GM12878 (cell line): ENCODE data around the gene COL4A5. TPM values are rescaled to one million over a fixed set of nuclear protein-coding genes. Genes with fewer than 3 reads are reported as not detected.

Source experiments
- ATAC-seq: fragments of 200-7000 bp; cut with Tn5 transposase; 3 replicates; pipeline ENCODE4 v1.9.1; 2020; ENCODE audit warnings: mild to moderate bottlenecking, moderate library complexity
- BruUV-seq: library from RNA; stranded (reverse); fragments of 400-500 nt; replicated peaks from 2 replicates; lab custom pipeline; 2021; lab: Mats Ljungman, UMichigan
- CTCF ChIA-PET: fragments of 300-600 bp; sonication (Branson Sonifier 250); formaldehyde crosslinking; extraction: SDS; loops from one replicate; lab custom pipeline; 2021; ENCODE audit warnings: inconsistent platforms; lab: Yijun Ruan, JAX
- POLR2A ChIA-PET: fragments of 350-600 bp; formaldehyde crosslinking; extraction: SDS; loops from one replicate; lab custom pipeline; 2021; ENCODE audit warnings: inconsistent platforms; lab: Charles Lee
- RAD21 ChIA-PET: fragments of 300-600 bp; sonication (Branson Sonifier 250); formaldehyde crosslinking; loops from one replicate; lab custom pipeline; 2023; ENCODE audit warnings: antibody characterized with exemption; ENCODE audit not compliant: unreplicated experiment; lab: Charles Lee
- SMC1A ChIA-PET: fragments of 300-600 bp; sonication (Branson Sonifier 250); formaldehyde crosslinking; loops from one replicate; lab custom pipeline; 2023; ENCODE audit not compliant: unreplicated experiment, uncharacterized antibody; lab: Charles Lee
- DNase-seq: peaks from one replicate; pipeline ENCODE4 v3.0.0-alpha.2; 2011; ENCODE audit warnings: low read depth, low spot score
- FAIRE-seq: peaks from 3 replicates; lab custom pipeline; 2011; peaks lifted over from hg19 to GRCh38; lab: Jason Lieb, UNC
- H2AFZ ChIP-seq: 2 replicates; pipeline ENCODE4 v1.6.0; 2011; ENCODE audit warnings: low read depth, low read length, control low read depth; ENCODE audit not compliant: control insufficient read depth
- H3K27ac ChIP-seq: 2 replicates; pipeline ENCODE4 v1.5.1; 2011; ENCODE audit warnings: control low read depth; ENCODE audit not compliant: control insufficient read depth, insufficient read depth
- H3K27me3 ChIP-seq, 2 experiments: replicated peaks in 1 of 2; 2 replicates each; pipeline versions ENCODE4 v1.6.0 to v1.6.1; 2011; ENCODE audit warnings: low read length in 1 of 2; ENCODE audit not compliant: control insufficient read depth in 2 of 2, insufficient read depth in 2 of 2
- H3K36me3 ChIP-seq, 2 experiments: 2 replicates each; pipeline ENCODE4 v1.5.1; 2011; ENCODE audit warnings: low read length in 1 of 2; ENCODE audit not compliant: control insufficient read depth in 2 of 2, insufficient read depth in 2 of 2
- H3K4me1 ChIP-seq: 2 replicates; pipeline ENCODE4 v1.6.1; 2011; ENCODE audit warnings: mild to moderate bottlenecking, low read length, moderate library complexity, mixed read lengths; ENCODE audit not compliant: control insufficient read depth, insufficient read depth
- H3K4me2 ChIP-seq: 2 replicates; pipeline ENCODE4 v1.6.0; 2011; ENCODE audit warnings: control low read depth; ENCODE audit not compliant: control insufficient read depth, insufficient read depth
- H3K4me3 ChIP-seq: fragments of 200-600 bp; sonication (generic); 2 replicates; pipeline ENCODE4 v1.5.1; 2016
- H3K79me2 ChIP-seq: 2 replicates; pipeline ENCODE4 v1.6.0; 2011; ENCODE audit warnings: low read length; ENCODE audit not compliant: control insufficient read depth, insufficient read depth
- H3K9ac ChIP-seq: 2 replicates; pipeline ENCODE4 v1.8.0; 2011; ENCODE audit warnings: low read length, control low read depth, mixed read lengths; ENCODE audit not compliant: control insufficient read depth, insufficient read depth
- H3K9me3 ChIP-seq: replicated peaks from 3 replicates; pipeline ENCODE4 v1.5.1; 2011; ENCODE audit warnings: mild to moderate bottlenecking, low read length; ENCODE audit not compliant: control insufficient read depth, insufficient read depth
- H4K20me1 ChIP-seq: 2 replicates; pipeline ENCODE4 v1.6.0; 2011; ENCODE audit not compliant: control insufficient read depth, insufficient read depth
- ATF7 ChIP-seq: fragments of 450-650 bp; IDR thresholded peaks from 2 replicates; pipeline ENCODE4 v1.6.1; 2016; ENCODE audit warnings: low read depth, mild to moderate bottlenecking
- BMI1 ChIP-seq: fragments of 450-650 bp; IDR thresholded peaks from 2 replicates; pipeline ENCODE4 v1.6.1; 2016; ENCODE audit warnings: mild to moderate bottlenecking, moderate library complexity, borderline replicate concordance
- BRCA1 ChIP-seq: IDR thresholded peaks from 2 replicates; pipeline ENCODE4 v1.6.1; 2011; ENCODE audit warnings: low read depth, low read length, improper control_type of control experiment
- CREM ChIP-seq: IDR thresholded peaks from 2 replicates; pipeline ENCODE4 v1.6.1; 2014; ENCODE audit warnings: antibody characterized with exemption, low read depth
- NBN ChIP-seq: fragments of 450-650 bp; IDR thresholded peaks from 2 replicates; pipeline ENCODE4 v1.6.1; 2016
- POLR2AphosphoS2 ChIP-seq: IDR thresholded peaks from 2 replicates; pipeline ENCODE4 v1.6.1; 2011; ENCODE audit warnings: low read depth, mild to moderate bottlenecking, low read length, improper control_type of control experiment, moderate library complexity
- RCOR1 ChIP-seq: conservative IDR thresholded peaks from 2 replicates; pipeline ENCODE4 v1.6.1; 2012; ENCODE audit warnings: low read depth, low read length, improper control_type of control experiment
- STAT1 ChIP-seq: fragments of 450-650 bp; conservative IDR thresholded peaks from 2 replicates; pipeline ENCODE4 v1.6.1; 2014; ENCODE audit warnings: antibody characterized with exemption, mild to moderate bottlenecking
- WRNIP1 ChIP-seq: IDR thresholded peaks from 2 replicates; pipeline ENCODE4 v1.6.1; 2011; ENCODE audit warnings: low read depth, low read length, improper control_type of control experiment, borderline replicate concordance
- YBX1 ChIP-seq: fragments of 450-650 bp; IDR thresholded peaks from 2 replicates; pipeline ENCODE4 v1.6.1; 2016; ENCODE audit warnings: antibody characterized with exemption
- ZNF24 ChIP-seq: fragments of 450-650 bp; IDR thresholded peaks from 2 replicates; pipeline ENCODE4 v1.6.1; 2017; ENCODE audit warnings: antibody characterized with exemption, mild to moderate bottlenecking
- whole genome bisulfite sequencing: methylation state at CpG from one replicate; pipeline ENCODE4 v1.1.6; 2016; ENCODE audit warnings: low lambda C conversion rate; ENCODE audit not compliant: insufficient replicate concordance, insufficient coverage; ENCODE audit errors: missing lambda C conversion rate; 5-methylcytosine and 5-hydroxymethylcytosine counted together
- in situ Hi-C: fragments of 300-500 bp; cut with MboI; formaldehyde crosslinking; loops from 9 replicates; pipeline ENCODE4 v1.14.3; 2018; ENCODE audit warnings: mixed read lengths
- intact Hi-C: fragments of 100-400 bp; cut with micrococcal nuclease; formaldehyde crosslinking; loops from one replicate; pipeline ENCODE4 v1.14.2; 2022; ENCODE audit not compliant: unreplicated experiment
- polyA plus RNA-seq, 11 experiments: library from polyadenylated mRNA; depleted of rRNA in 4 of 11; unstranded in 6 of 11; stranded (reverse) in 5 of 11; fragments of >200 nt; fragmentation: Nextera tagmentation in 4 of 11; fragmentation: Illumina TruSeq in 1 of 11; extraction: Ambion mirVana in 4 of 11; extraction: Trizol in 1 of 11; gene quantifications; 1 replicate in 1 of 11; 2 replicates in 10 of 11; pipeline versions ENCODE4 v1.2.1 to v1.2.3, GENCODE V29; 2011 to 2016; ENCODE audit warnings: inconsistent platforms in 2 of 11, missing spikeins in 2 of 11, low read depth in 1 of 11
- total RNA-seq, 4 experiments: library from RNA; depleted of rRNA in 3 of 4; stranded (reverse); fragments of >200 nt in 3 of 4; fragmentation: Illumina TruSeq in 1 of 4; extraction: Trizol in 1 of 4; gene quantifications; 2 replicates each; pipeline versions ENCODE4 v1.2.1 to v1.2.3, GENCODE V29; 2013 to 2021
- TF ChIP-seq, protein P1 (sequence below): IDR thresholded peaks from 2 replicates; pipeline ENCODE4 v1.6.1; 2011; ENCODE audit warnings: low read depth, mild to moderate bottlenecking, low read length, moderate library complexity, borderline replicate concordance; ENCODE audit errors: extremely low read depth
- TF ChIP-seq, protein P2 (sequence below): fragments of 450-650 bp; IDR thresholded peaks from 2 replicates; pipeline ENCODE4 v1.6.1; 2017; ENCODE audit warnings: borderline replicate concordance
- TF ChIP-seq, protein P3 (sequence below): IDR thresholded peaks from 2 replicates; pipeline ENCODE4 v1.6.1; 2011; ENCODE audit warnings: low read depth, low read length, improper control_type of control experiment, borderline replicate concordance
- TF ChIP-seq, protein P4 (sequence below): fragments of 450-650 bp; IDR thresholded peaks from 2 replicates; pipeline ENCODE4 v1.6.1; 2016; ENCODE audit warnings: mild to moderate bottlenecking
- TF ChIP-seq, protein P5 (sequence below): IDR thresholded peaks from 2 replicates; pipeline ENCODE4 v1.6.1; 2012; ENCODE audit warnings: low read depth, low read length, improper control_type of control experiment
- TF ChIP-seq, protein P6 (sequence below): fragments of 450-650 bp; IDR thresholded peaks from 2 replicates; pipeline ENCODE4 v1.6.1; 2018; ENCODE audit warnings: mild to moderate bottlenecking, low read depth, moderate library complexity; ENCODE audit not compliant: partially characterized antibody

The COL4A5 gene
- total and polyA plus RNA-seq, 10 of the 15 experiments (the other 5 are each of a cell fraction or from before 2014, with no cell fraction given), result 0.13 to 2.8 (median 0.38) TPM; not detected in 1

DNA sequence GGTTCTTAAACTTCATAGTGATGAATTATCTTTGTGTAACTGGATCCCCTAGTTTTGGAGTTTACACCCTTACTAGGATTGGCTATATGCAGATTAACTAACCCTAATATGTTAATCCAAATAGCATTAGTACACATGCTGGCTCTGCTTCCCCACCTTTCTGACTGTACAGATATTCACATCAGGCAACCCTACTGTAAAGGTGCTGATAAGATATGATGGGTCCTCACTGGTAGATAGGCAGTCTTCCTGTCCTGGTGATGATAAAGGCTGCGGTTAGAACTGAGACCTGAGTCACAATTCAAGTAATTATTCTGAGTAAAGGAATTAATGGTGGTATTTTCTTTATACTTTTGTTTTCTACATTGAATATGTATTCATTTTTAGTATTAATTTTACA lies 118.6 kb downstream of the COL4A5 start:
- DNase-seq (no peak), FAIRE-seq (no peak), ATAC-seq (no peak)
- Histone ChIP-seq H3K4me1 (no peaks in the 10 kb centered on the region), H3K4me2 (no peak overlapping the region), H3K27ac (no peak overlapping the region), H3K36me3 (no peaks in the 10 kb centered on the region), H4K20me1 (no peaks in the 10 kb centered on the region), H3K9ac (no peak overlapping the region), H3K4me3 (no peak overlapping the region), H2AFZ (no peak overlapping the region), H3K9me3 (no peaks in the 10 kb centered on the region), H3K79me2 (no peaks in the 10 kb centered on the region), H3K27me3 (no peaks in the 10 kb centered on the region)
- ChIA-PET CTCF (no interaction called here), POLR2A (no interaction called here), RAD21 (no interaction called here), SMC1A (no interaction called here)
- 47% methylated on average over 1 of the region's 1 CpG for WGBS
- TF ChIP-seq ZNF24 (no peak), YBX1 (no peak), CREM (no peak), POLR2AphosphoS2 (no peak), ATF7 (no peak), NBN (no peak), RCOR1 (no peak), STAT1 (no peak), BRCA1 (no peak), WRNIP1 (no peak), BMI1 (no peak)
- TF ChIP-seq, protein P1, sequence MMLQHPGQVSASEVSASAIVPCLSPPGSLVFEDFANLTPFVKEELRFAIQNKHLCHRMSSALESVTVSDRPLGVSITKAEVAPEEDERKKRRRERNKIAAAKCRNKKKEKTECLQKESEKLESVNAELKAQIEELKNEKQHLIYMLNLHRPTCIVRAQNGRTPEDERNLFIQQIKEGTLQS, result no peak
- TF ChIP-seq, protein P2, sequence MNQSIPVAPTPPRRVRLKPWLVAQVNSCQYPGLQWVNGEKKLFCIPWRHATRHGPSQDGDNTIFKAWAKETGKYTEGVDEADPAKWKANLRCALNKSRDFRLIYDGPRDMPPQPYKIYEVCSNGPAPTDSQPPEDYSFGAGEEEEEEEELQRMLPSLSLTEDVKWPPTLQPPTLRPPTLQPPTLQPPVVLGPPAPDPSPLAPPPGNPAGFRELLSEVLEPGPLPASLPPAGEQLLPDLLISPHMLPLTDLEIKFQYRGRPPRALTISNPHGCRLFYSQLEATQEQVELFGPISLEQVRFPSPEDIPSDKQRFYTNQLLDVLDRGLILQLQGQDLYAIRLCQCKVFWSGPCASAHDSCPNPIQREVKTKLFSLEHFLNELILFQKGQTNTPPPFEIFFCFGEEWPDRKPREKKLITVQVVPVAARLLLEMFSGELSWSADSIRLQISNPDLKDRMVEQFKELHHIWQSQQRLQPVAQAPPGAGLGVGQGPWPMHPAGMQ, result no peak
- TF ChIP-seq, protein P3, sequence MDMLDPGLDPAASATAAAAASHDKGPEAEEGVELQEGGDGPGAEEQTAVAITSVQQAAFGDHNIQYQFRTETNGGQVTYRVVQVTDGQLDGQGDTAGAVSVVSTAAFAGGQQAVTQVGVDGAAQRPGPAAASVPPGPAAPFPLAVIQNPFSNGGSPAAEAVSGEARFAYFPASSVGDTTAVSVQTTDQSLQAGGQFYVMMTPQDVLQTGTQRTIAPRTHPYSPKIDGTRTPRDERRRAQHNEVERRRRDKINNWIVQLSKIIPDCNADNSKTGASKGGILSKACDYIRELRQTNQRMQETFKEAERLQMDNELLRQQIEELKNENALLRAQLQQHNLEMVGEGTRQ, result no peak
- TF ChIP-seq, protein P4, sequence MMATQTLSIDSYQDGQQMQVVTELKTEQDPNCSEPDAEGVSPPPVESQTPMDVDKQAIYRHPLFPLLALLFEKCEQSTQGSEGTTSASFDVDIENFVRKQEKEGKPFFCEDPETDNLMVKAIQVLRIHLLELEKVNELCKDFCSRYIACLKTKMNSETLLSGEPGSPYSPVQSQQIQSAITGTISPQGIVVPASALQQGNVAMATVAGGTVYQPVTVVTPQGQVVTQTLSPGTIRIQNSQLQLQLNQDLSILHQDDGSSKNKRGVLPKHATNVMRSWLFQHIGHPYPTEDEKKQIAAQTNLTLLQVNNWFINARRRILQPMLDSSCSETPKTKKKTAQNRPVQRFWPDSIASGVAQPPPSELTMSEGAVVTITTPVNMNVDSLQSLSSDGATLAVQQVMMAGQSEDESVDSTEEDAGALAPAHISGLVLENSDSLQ, result no peak
- TF ChIP-seq, protein P5, sequence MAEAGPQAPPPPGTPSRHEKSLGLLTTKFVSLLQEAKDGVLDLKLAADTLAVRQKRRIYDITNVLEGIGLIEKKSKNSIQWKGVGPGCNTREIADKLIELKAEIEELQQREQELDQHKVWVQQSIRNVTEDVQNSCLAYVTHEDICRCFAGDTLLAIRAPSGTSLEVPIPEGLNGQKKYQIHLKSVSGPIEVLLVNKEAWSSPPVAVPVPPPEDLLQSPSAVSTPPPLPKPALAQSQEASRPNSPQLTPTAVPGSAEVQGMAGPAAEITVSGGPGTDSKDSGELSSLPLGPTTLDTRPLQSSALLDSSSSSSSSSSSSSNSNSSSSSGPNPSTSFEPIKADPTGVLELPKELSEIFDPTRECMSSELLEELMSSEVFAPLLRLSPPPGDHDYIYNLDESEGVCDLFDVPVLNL, result no peak
- TF ChIP-seq, protein P6, sequence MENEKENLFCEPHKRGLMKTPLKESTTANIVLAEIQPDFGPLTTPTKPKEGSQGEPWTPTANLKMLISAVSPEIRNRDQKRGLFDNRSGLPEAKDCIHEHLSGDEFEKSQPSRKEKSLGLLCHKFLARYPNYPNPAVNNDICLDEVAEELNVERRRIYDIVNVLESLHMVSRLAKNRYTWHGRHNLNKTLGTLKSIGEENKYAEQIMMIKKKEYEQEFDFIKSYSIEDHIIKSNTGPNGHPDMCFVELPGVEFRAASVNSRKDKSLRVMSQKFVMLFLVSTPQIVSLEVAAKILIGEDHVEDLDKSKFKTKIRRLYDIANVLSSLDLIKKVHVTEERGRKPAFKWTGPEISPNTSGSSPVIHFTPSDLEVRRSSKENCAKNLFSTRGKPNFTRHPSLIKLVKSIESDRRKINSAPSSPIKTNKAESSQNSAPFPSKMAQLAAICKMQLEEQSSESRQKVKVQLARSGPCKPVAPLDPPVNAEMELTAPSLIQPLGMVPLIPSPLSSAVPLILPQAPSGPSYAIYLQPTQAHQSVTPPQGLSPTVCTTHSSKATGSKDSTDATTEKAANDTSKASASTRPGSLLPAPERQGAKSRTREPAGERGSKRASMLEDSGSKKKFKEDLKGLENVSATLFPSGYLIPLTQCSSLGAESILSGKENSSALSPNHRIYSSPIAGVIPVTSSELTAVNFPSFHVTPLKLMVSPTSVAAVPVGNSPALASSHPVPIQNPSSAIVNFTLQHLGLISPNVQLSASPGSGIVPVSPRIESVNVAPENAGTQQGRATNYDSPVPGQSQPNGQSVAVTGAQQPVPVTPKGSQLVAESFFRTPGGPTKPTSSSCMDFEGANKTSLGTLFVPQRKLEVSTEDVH, result no peak
- in situ Hi-C loops (no loop called here), intact Hi-C loops (no loop called here)
- BruUV-seq, result no TSS peak
